Testis (tissue), 3 donors: Measurements from ENCODE around the gene SHOC2. TPM values are rescaled to one million over a fixed set of nuclear protein-coding genes. Genes with fewer than 3 reads are reported as not detected.
A peak's percentile ranks its signal among the peaks of the same experiment; 100 is the strongest.

ENCODE experiments used
- DNase-seq: peaks from one replicate; pipeline ENCODE4 v3.0.0-alpha.2; 2019
- H3K27ac ChIP-seq, 2 donors: fragments of 200-600 bp; sonication (generic); one replicate each; pipeline ENCODE4 v1.5.1; 2019
- H3K27me3 ChIP-seq: fragments of 200-600 bp; sonication (generic); one replicate; pipeline ENCODE4 v1.5.1; 2019
- H3K36me3 ChIP-seq: fragments of 200-600 bp; sonication (generic); one replicate; pipeline ENCODE4 v1.5.1; 2017; ENCODE audit warnings: low read depth; ENCODE audit errors: missing control alignments
- H3K4me1 ChIP-seq: fragments of 200-600 bp; sonication (generic); one replicate; pipeline ENCODE4 v1.5.1; 2019
- H3K4me3 ChIP-seq, 2 donors: fragments of 200-600 bp; sonication (generic); one replicate each; pipeline ENCODE4 v1.5.1; 2017 to 2019
- H3K9me3 ChIP-seq: fragments of 200-600 bp; sonication (generic); one replicate; pipeline ENCODE4 v1.5.1; 2017
- POLR2A ChIP-seq: fragments of 450-650 bp; IDR thresholded peaks from one replicate; pipeline ENCODE4 v1.6.1; 2017; ENCODE audit warnings: antibody characterized with exemption, mild to moderate bottlenecking, moderate library complexity
- WGBS, 2 donors: methylation state at CpG; one replicate each; pipeline ENCODE4 v1.1.5; 2018; 5-methylcytosine and 5-hydroxymethylcytosine counted together
- intact Hi-C: fragments of 100-400 bp; cut with DNase I; formaldehyde crosslinking; loops from one replicate; pipeline ENCODE4 v1.15.1; 2023; ENCODE audit warnings: low total_unique reads
- polyA plus RNA-seq: library from polyadenylated mRNA; stranded (reverse); fragments of 350-450 nt; fragmentation: Illumina TruSeq; extraction: RNeasy Lipid Tissue Mini Kit (QIAGEN cat#74804); gene quantifications from one replicate; pipeline ENCODE4 v1.2.3, GENCODE V29; 2014; ENCODE audit warnings: low read depth, low replicate concordance; ENCODE audit not compliant: insufficient read depth
- total RNA-seq, 2 donors: library from RNA; depleted of rRNA; stranded (reverse); fragments of >200 nt; gene quantifications; one replicate each; pipeline ENCODE4 v1.2.3, GENCODE V29; 2016
- TF ChIP-seq, protein P1 (sequence below), 3 experiments: fragments of 450-650 bp in 2 of 3; fragments of 200-600 bp in 1 of 3; sonication (generic) in 1 of 3; IDR thresholded peaks; one replicate each; pipeline ENCODE4 v1.5.1; 2016 to 2019; ENCODE audit warnings: antibody characterized with exemption in 3 of 3, mild to moderate bottlenecking in 2 of 3, moderate library complexity in 1 of 3

The SHOC2 gene
- total and polyA plus RNA-seq, 3 donors from 2014 or later, result 61.5 to 104 (median 91.1) TPM

DNA sequence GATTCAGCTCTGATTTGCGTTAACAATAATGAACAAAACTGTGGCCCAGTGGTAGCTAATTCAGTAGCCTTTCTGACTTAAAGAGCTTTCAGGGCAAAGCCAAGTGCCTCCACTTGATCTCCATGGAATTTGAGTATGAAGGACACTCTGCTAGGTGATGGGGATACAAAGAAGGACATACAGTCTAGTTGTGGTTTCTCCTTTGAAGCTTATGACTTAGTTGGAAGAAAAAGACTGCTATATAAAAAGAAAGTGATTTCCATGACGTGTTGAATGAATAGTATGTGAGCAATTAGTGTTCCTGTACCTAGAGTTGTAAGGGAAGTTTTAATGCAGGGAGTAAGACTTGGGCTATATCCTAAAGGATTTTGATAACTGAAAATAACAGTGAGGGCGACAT is 39.4 kb upstream of the SHOC2 start:
- Histone ChIP-seq H3K27ac (peak overlapping the region in 1 of 2 donors; percentile 18), H3K27me3 (no peaks in the 10 kb centered on the region), H3K4me3 (no peak overlapping the region), H3K36me3 (no peaks in the 10 kb centered on the region), H3K9me3 (no peaks in the 10 kb centered on the region), H3K4me1 (no peaks in the 10 kb centered on the region)
- intact Hi-C loops, result no loop called here
- WGBS, 2 donors, result 71 to 76% methylated on average over 3 of the region's 3 CpGs
- DNase-seq, result no peak
- TF ChIP-seq POLR2A, result no peak
- TF ChIP-seq, protein P1, sequence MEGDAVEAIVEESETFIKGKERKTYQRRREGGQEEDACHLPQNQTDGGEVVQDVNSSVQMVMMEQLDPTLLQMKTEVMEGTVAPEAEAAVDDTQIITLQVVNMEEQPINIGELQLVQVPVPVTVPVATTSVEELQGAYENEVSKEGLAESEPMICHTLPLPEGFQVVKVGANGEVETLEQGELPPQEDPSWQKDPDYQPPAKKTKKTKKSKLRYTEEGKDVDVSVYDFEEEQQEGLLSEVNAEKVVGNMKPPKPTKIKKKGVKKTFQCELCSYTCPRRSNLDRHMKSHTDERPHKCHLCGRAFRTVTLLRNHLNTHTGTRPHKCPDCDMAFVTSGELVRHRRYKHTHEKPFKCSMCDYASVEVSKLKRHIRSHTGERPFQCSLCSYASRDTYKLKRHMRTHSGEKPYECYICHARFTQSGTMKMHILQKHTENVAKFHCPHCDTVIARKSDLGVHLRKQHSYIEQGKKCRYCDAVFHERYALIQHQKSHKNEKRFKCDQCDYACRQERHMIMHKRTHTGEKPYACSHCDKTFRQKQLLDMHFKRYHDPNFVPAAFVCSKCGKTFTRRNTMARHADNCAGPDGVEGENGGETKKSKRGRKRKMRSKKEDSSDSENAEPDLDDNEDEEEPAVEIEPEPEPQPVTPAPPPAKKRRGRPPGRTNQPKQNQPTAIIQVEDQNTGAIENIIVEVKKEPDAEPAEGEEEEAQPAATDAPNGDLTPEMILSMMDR (IDR thresholded peaks at IDR 0.05), result no peak

DNA sequence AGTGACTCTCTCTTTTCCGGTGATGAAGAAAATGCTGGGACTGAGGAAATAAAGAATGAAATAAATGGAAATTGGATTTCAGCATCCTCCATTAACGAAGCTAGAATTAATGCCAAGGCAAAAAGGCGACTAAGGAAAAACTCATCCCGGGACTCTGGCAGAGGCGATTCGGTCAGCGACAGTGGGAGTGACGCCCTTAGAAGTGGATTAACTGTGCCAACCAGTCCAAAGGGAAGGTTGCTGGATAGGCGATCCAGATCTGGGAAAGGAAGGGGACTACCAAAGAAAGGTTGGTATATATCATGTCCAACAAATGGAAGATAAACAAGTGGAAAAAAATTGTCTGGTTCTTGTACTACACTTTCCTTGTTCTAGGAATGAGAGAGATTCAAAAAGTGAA is 38.2 kb upstream of the SHOC2 start:
- Histone ChIP-seq H3K4me1 (no peaks in the 10 kb centered on the region), H3K9me3 (no peaks in the 10 kb centered on the region)
- intact Hi-C loops, result no loop called here

DNA sequence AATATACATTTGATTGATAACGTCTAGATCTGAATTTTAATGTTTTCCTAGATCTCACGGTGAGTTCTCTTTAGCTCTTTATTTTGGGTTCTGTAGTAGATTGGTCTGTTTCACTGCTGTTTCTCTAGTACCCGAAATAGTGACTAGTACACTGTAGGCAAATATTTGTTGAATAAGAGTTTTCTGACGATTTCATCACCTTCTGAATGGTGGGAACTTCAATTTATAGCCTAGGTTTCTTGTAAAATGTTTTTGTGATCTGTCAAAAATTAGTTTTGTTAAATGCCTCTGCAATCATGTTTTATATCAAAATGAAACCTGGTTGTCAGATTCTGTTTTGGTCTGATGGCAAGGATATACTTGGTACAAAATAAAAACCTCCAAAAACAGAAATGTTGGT is 37.5 kb upstream of the SHOC2 start:
- no peak for DNase-seq
- H3K9me3 ChIP-seq, result no peaks in the 10 kb centered on the region
- H3K4me1 ChIP-seq, result no peaks in the 10 kb centered on the region
- TF ChIP-seq POLR2A, result no peak
- TF ChIP-seq, protein P1 (IDR thresholded peaks at IDR 0.05), result no peak
- H3K27me3 ChIP-seq, result no peaks in the 10 kb centered on the region
- H3K4me3 ChIP-seq, result no peak overlapping the region
- 58 to 60% methylated on average over 4 of the region's 4 CpGs for WGBS, 2 donors
- intact Hi-C loops, result no loop called here
- no peaks in the 10 kb centered on the region for H3K36me3 ChIP-seq
- peak overlapping the region; percentile 5 to 32 for H3K27ac ChIP-seq

More for the DNA sequence above, 38.2 kb upstream of the SHOC2 start:
- Histone ChIP-seq H3K27me3 (no peaks in the 10 kb centered on the region), H3K27ac (peak overlapping the region; percentile 5 to 56), H3K36me3 (no peaks in the 10 kb centered on the region), H3K4me3 (no peak overlapping the region)
- TF ChIP-seq POLR2A, result no peak
- TF ChIP-seq, protein P1 (IDR thresholded peaks at IDR 0.05), result no peak
- 63 to 79% methylated on average over 9 of the region's 9 CpGs for WGBS, 2 donors
- no peak for DNase-seq

DNA sequence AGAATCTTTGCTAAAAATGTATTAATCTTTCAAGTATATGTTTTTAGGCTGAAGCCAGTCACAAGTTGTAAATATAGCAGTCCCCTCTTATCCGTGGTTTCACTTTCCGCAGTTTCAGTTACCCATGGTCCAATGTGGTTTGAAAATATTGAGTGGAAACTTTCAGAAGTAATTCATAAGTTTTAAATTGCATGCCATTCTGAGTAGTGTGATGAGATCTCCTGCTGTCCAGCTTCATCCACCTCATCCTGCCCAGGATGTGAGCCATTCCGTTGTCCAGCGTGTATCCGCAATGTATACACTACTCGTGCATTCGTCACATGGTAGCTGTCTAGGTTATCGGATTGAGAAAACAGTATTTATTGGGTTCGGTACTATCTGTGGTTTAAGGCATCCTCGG is 35.5 kb upstream of the SHOC2 start:
- WGBS, 2 donors, result 59 to 71% methylated on average over 10 of the region's 10 CpGs
- intact Hi-C loops, result no loop called here
- no peaks in the 10 kb centered on the region for H3K9me3 ChIP-seq
- no peaks in the 10 kb centered on the region for H3K4me1 ChIP-seq
- TF ChIP-seq POLR2A, result no peak
- TF ChIP-seq, protein P1 (IDR thresholded peaks at IDR 0.05), result no peak
- no peaks in the 10 kb centered on the region for H3K27me3 ChIP-seq
- H3K36me3 ChIP-seq, result no peaks in the 10 kb centered on the region
- H3K4me3 ChIP-seq, result no peak overlapping the region
- H3K27ac ChIP-seq, result peak overlapping the region in 1 of 2 donors; percentile 47
- DNase-seq, result no peak

DNA sequence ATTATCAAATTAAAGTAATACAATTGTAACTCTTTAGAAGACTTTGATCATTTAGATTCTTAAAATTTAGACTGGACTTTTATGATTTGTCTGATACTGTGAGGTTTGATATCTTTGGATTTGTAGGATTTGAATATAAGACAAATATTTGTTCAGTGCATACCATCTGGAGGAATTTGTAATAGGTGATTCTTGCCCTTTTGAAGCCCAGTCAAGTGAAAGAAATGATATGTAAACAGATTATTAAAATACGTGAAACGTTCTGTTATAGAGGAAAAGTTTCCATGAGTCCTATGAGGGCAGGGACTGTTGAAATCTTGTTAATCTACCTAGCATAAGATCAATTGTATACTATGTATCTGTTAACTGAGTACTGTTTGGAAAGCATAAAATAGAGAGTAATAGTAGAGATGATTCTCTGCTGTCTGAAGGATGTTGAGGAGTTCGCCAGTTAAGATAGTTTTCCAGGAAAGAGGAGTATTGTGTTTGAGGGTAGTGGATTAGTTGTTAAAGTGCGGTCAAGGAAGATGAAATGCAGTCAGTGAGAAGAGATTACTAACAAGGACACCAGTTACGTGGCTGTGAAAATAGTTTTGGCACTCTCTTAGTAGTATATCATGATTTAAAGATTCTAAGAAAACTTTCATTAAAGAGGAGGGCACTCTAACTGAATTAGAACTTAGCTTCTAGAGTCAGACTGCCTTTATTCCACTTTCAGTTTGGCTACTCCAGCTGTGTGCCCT is 33.3 kb upstream of the SHOC2 start:
- H3K9me3 ChIP-seq, result no peaks in the 10 kb centered on the region
- H3K4me3 ChIP-seq, result no peak overlapping the region
- no peaks in the 10 kb centered on the region for H3K36me3 ChIP-seq
- intact Hi-C loops, result no loop called here
- H3K4me1 ChIP-seq, result no peaks in the 10 kb centered on the region
- DNase-seq, result no peak
- no peak for TF ChIP-seq POLR2A
- TF ChIP-seq, protein P1 (IDR thresholded peaks at IDR 0.05), result no peak
- 46 to 48% methylated on average over 5 of the region's 5 CpGs for WGBS, 2 donors
- H3K27me3 ChIP-seq, result no peaks in the 10 kb centered on the region
- H3K27ac ChIP-seq, result peak overlapping the region in 1 of 2 donors; percentile 32
